MCF 10A (cell line): ENCODE measurements around the gene MMP28. TPM values are rescaled to one million over a fixed set of nuclear protein-coding genes. Genes with fewer than 3 reads are reported as not detected.

ENCODE experiments used
- BruUV-seq: library from RNA; stranded (reverse); fragments of 400-500 nt; replicated peaks from 2 replicates; lab custom pipeline; 2021; lab: Mats Ljungman, UMichigan
- CTCF ChIA-PET: fragments of 300-600 bp; sonication (Branson Sonifier 250); formaldehyde crosslinking; extraction: SDS; loops from one replicate; lab custom pipeline; 2021; ENCODE audit warnings: antibody characterized with exemption, inconsistent platforms; lab: Yijun Ruan, JAX
- POLR2A ChIA-PET: fragments of 300-600, 350-650 bp; sonication (Branson Sonifier 250); formaldehyde crosslinking; extraction: SDS; loops from one replicate; lab custom pipeline; 2020; ENCODE audit warnings: antibody characterized with exemption, inconsistent platforms; lab: Yijun Ruan, JAX
- DNase-seq: peaks from one replicate; pipeline ENCODE4 v3.0.0-alpha.2; 2018; ENCODE audit not compliant: unreplicated experiment
- H3K27ac Mint-ChIP-seq: one replicate; pipeline ENCODE4 v1.8.0; 2022; ENCODE audit warnings: mild to moderate bottlenecking, low read depth, mixed read lengths; ENCODE audit not compliant: unreplicated experiment
- H3K27me3 Mint-ChIP-seq: one replicate; pipeline ENCODE4 v1.8.0; 2022; ENCODE audit warnings: mixed read lengths; ENCODE audit not compliant: insufficient read depth, unreplicated experiment
- H3K36me3 Mint-ChIP-seq: one replicate; pipeline ENCODE4 v1.8.0; 2022; ENCODE audit warnings: mild to moderate bottlenecking, moderate library complexity, mixed read lengths; ENCODE audit not compliant: insufficient read depth, unreplicated experiment
- H3K4me1 Mint-ChIP-seq: one replicate; pipeline ENCODE4 v1.8.0; 2022; ENCODE audit warnings: mixed read lengths; ENCODE audit not compliant: insufficient read depth, unreplicated experiment
- H3K4me3 Mint-ChIP-seq: one replicate; pipeline ENCODE4 v1.8.0; 2022; ENCODE audit warnings: mild to moderate bottlenecking, moderate library complexity, mixed read lengths; ENCODE audit not compliant: unreplicated experiment
- H3K9me3 Mint-ChIP-seq: one replicate; pipeline ENCODE4 v1.8.0; 2022; ENCODE audit warnings: mixed read lengths; ENCODE audit not compliant: unreplicated experiment
- CTCF ChIP-seq: fragments of 200-600 bp; IDR thresholded peaks from one replicate; pipeline ENCODE4 v1.8.0; 2022; ENCODE audit warnings: antibody characterized with exemption, mild to moderate bottlenecking; ENCODE audit not compliant: unreplicated experiment
- intact Hi-C: fragments of 100-400 bp; cut with micrococcal nuclease; formaldehyde crosslinking; loops from 2 replicates; pipeline ENCODE4 v1.14.1; 2022
- total RNA-seq: library from RNA; stranded (reverse); gene quantifications from 2 replicates; pipeline ENCODE4 v1.2.3, GENCODE V29; 2022

The MMP28 gene
- total RNA-seq, 1 experiment from 2014 or later: 27.4 TPM

- POLR2A ChIA-PET: interaction anchor here (0.8 to 27.6 kb wide), 4 partner anchors 9 to 42 kb away, joined by 3 to 736 read pairs (median 247); partner anchors contain the start of genes MMP28 and TAF15
- Mint-ChIP-seq H3K27ac (no peak overlapping the region), H3K4me1 (peaks cover 13% of the 10 kb centered on the region), H3K4me3 (no peak overlapping the region), H3K27me3 (no peaks in the 10 kb centered on the region), H3K36me3 (peaks cover 14% of the 10 kb centered on the region), H3K9me3 (no peaks in the 10 kb centered on the region)
- intact Hi-C loops: no loop called here
- no peak for DNase-seq
- CTCF ChIA-PET: interaction anchor here (0.7 to 30.0 kb wide), 12 partner anchors 9 to 154 kb away, joined by 3 to 684 read pairs (median 6); partner anchors contain the start of genes GAS2L2, MMP28 and TAF15
- no TSS peak for BruUV-seq
- no peak for TF ChIP-seq CTCF
These were observed 29.0 kb downstream of the MMP28 start for GRCh38 chr17:35766489-35766877.

- no peak for DNase-seq
- Mint-ChIP-seq H3K27ac (no peak overlapping the region), H3K4me1 (peaks cover 13% of the 10 kb centered on the region), H3K9me3 (no peaks in the 10 kb centered on the region), H3K4me3 (no peak overlapping the region), H3K27me3 (no peaks in the 10 kb centered on the region), H3K36me3 (peaks cover 14% of the 10 kb centered on the region)
- POLR2A ChIA-PET: interaction anchor here (0.6 to 27.6 kb wide), 5 partner anchors 9 to 43 kb away, joined by 3 to 736 read pairs (median 5); partner anchors contain the start of genes MMP28 and TAF15
- BruUV-seq: no TSS peak
- no peak for TF ChIP-seq CTCF
- intact Hi-C loops: no loop called here
- CTCF ChIA-PET: interaction anchor here (0.6 to 30.0 kb wide), 11 partner anchors 11 to 740 kb away, joined by 3 to 684 read pairs (median 5); partner anchors contain the start of genes MMP28 and TAF15
These were observed 29.5 kb downstream of the MMP28 start for GRCh38 chr17:35765756-35766488.

GRCh38 chr17:35765086-35765710 lies 30.2 kb downstream of the MMP28 start:
- H3K36me3 Mint-ChIP-seq: peaks cover 14% of the 10 kb centered on the region
- CTCF ChIA-PET: interaction anchor here (0.5 to 30.0 kb wide), 13 partner anchors 11 to 739 kb away, joined by 3 to 684 read pairs (median 5); partner anchors contain the start of genes MMP28 and TAF15
- intact Hi-C loops: no loop called here
- peak overlapping the region; percentile 75 for H3K4me3 Mint-ChIP-seq
- H3K9me3 Mint-ChIP-seq: no peaks in the 10 kb centered on the region
- no peak for DNase-seq
- POLR2A ChIA-PET: interaction anchor here (0.6 to 27.6 kb wide), 4 partner anchors 10 to 44 kb away, joined by 3 to 736 read pairs (median 247); partner anchors contain the start of genes MMP28 and TAF15
- H3K4me1 Mint-ChIP-seq: peaks cover 13% of the 10 kb centered on the region
- no peaks in the 10 kb centered on the region for H3K27me3 Mint-ChIP-seq
- BruUV-seq: no TSS peak
- no peak overlapping the region for H3K27ac Mint-ChIP-seq
- no peak for TF ChIP-seq CTCF
